HG03342 (cell line): Measurements from ENCODE around the gene CLIC5.

Experiments used
- ATAC-seq: cut with Tn5 transposase; IDR thresholded peaks from one replicate; pipeline ENCODE4 v1.9.1; 2021; ENCODE audit warnings: mild to moderate bottlenecking, moderate library complexity; ENCODE audit not compliant: unreplicated experiment

CLIC5 gene

GRCh38 chr6:45966797-45967196 is 48.9 kb downstream of the CLIC5 start:
- no peak for ATAC-seq

- no peak for ATAC-seq
Observed at GRCh38 chr6:45966340-45966739, 49.3 kb downstream of the CLIC5 start.

GRCh38 chr6:45965792-45966191 is 49.9 kb downstream of the CLIC5 start:
- ATAC-seq: no peak

DNA sequence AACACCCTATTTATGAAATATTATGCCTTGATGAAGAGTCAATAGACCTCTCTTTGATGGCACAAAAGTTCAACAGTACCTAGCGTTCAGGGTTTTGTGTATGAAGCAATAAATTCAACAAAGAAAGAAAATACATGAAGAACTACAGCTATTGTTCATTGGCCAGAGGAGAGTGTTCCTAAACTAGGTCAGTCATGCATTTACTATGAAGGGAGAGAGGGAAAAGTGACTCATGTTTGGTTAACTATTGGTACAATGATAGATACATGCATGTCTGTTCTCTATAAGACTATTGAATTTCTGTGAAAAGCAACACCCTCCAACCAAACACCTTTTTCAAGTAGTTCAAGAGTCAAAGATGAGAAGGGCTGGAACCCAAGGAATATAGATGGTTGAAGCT is 50.7 kb downstream of the CLIC5 start:
- no peak for ATAC-seq

- no peak for ATAC-seq
Observed at GRCh38 chr6:45964300-45964699, 51.4 kb downstream of the CLIC5 start.

DNA sequence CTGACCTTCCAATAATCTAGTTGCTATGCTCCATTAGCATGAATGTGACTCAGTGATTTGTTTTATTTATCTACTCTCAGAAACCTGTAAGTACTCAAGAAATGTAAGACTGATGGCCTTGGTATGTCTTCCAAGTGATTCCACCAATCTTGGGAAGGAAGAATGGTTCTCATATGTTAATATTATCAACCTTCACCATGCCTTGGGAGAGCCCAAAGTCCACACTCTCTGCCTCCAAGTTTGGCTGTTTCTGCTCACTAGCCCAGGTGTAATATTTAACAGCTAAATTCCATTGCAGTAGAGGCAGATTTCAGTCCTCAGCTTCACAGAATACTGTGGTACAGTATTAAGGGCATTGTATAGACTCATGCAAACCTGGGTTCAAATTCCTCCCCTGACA is 51.8 kb downstream of the CLIC5 start:
- no peak for ATAC-seq

- no peak for ATAC-seq
Observed at GRCh38 chr6:45961125-45961524, 54.5 kb downstream of the CLIC5 start.

DNA sequence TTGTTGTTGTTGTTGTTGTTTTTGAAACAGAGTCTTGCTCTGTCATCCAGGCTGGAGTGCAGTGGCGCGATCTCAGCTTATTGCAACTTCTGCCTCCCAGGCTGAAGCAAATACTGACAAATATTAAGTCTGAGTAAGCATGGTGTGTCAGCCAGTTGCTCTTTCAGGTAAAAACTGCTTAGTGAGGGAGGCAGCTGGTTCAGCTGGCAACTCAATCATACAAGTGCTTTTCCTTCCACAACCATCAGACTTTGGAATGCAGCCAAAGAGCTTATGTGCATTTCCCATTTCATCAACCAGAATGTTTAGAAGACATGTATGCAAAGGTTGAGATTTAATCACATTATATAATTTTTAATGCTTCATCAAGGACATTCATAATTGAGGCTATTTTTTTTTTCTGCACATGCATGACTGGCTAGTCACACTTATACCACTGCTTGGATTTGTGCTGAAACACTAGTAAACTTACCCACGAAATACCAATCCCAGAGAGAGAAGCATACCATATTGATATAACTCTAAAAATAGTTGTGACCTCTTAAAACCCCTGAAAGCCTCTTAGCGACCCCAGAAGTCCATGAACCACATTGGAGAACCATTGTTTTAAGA is 56.0 kb downstream of the CLIC5 start:
- no peak for ATAC-seq

DNA sequence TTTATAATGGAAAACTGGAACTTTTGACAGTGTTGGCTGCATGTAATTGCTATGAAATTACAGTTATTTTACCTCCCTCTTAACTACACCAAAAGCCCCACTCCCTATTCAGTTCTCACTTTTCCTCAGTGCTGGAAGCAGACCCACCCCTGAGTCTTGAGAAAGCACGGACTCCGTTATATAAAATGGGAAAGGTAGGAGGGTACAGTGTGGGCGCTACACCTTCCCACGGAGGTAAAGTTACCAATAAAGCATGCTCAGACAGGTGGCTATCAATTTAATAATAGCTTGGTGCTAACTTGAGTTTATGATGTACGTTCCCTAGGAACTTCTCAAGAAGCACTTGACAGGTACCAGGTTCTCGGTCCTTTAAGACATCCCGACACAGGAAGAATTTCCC is 59.0 kb downstream of the CLIC5 start:
- ATAC-seq: no peak

DNA sequence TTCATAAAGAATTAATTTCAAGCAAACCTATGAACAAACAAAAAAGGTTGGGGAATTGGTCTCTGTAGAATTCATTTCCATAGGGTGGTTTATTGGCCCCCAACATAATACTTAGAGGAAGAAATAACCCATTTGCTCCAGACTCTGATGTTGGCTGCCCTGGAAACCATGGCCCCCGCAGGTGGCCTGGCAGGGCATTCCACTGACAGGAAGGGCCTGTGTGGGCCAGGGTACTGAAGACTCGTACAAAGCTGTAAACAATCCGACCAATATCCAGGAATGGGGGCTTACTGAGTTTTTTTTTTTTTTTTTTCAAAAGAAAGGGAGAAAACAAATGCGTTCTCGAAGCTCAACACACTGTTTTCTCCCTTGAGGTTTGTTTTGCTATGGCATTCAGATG is 59.5 kb downstream of the CLIC5 start:
- no peak for ATAC-seq

DNA sequence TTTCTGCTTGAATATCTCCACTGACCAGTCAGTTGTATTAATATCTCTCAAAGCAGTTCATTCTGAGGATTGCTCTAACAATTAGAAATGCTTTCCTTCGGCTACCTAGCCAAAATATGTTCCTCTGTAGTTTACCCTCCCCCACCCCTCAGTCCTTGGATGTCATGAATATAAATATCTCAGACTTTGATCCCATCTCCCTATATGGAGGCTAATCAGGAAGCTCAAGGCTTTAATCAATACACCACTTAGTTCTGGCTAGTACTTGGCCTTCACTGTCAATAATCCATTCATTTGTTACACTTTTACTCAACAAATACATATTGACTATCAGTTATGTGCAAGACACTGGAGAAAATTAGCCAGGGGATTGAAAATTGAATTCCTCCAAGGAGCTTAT is 60.1 kb downstream of the CLIC5 start:
- ATAC-seq: no peak

DNA sequence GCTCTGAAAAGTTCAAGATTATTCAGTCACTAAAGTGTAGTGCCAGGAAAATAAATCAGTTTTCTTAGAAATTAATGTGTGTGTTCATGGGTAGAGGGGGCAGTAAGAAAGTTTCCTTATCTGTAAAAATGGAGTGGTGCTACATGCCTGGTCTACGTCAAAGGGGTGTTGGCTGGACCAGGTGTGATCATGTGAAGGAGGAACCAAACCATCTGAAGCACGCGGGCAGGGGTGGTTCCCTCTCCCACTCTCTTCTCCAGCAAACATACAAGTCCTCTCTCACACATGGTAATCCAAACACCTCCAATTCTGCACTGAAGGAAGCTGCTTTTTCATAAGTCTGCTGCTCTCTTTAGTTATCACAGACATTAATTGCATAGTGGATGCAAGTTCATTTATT is 63.1 kb downstream of the CLIC5 start:
- ATAC-seq: no peak

DNA sequence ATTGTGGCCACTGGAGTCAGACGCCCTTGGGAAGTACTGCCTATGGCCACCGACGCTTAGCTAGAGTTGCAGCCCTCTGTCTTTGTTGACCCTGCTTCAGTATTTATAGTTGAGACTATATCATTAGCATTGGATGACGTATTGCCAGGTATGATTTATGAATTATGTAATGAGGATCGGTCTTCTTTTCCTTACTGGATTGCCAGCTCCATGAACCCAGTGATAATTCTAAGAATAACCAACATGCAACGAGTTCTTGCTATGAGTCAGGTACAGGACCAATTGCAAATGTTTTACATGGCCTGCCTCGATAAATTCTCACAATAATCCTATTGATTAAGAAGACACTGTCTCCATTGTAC is 63.5 kb downstream of the CLIC5 start:
- no peak for ATAC-seq

DNA sequence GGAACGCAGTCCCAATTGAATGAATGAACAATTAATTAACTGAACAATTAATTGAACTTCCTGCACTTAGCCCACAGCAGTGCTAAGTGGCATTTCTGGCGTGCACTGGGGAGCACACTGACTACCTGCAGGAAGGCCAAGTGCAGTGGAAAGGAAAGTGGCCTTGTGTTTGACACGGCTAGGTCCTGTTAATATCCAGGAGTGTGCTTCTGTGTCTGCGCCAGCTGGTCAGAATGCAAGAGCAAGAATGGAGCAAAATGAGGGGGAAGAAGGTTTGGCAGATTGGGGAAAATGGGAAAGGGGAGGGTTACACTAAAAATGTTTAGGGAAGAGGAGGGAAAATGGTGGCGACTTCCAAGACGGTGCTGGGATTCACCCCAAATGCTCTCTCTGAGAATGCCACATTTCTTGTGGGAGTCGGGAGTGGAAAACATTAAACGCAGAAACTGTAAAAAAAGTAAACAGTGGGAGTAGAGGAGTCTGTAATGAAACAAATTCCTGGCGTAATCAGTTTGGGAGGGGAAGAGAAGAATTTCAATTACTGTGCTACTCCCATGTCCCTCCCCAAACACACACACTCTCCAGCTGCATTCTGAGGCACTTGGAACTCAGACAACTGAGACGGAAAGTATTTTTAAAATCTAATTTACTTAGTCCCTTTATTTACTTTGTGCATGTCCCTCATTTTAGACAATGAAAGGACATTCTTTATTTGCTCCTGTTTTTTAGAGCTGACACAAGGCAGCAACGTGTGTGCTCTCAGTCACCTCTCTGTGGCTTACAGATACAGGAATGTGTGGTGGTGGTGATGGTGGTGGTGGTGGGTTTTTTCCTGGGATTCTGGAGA is 64.1 kb downstream of the CLIC5 start:
- no peak for ATAC-seq

DNA sequence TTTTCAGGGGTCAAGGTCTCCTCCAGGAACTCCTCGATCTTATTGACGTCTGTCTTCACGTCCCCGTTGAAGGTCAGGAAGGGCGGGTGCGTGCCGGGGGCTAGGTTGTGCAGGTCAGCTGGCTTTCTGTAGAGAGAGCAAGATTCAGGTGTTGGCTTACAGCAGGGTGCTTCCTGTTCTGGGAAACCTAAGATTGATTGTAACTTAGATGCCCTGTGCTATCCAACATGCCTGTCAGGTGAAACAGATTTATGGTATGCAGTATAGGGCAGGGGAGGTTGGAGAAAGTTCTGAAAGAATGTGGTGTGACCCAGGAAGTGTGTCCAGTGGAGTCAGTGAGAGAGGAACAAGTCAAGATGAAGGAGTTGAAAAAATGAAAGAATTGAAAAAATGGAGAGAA is 66.4 kb downstream of the CLIC5 start:
- no peak for ATAC-seq

GRCh38 chr6:45947807-45948206 is 67.9 kb downstream of the CLIC5 start:
- no peak for ATAC-seq

- ATAC-seq: no peak
Observed at GRCh38 chr6:45946887-45947286, 68.8 kb downstream of the CLIC5 start.

- no peak for ATAC-seq
Observed at GRCh38 chr6:45946352-45946751, 69.3 kb downstream of the CLIC5 start.

GRCh38 chr6:45942953-45943352 is 72.7 kb downstream of the CLIC5 start:
- ATAC-seq: no peak

GRCh38 chr6:45933855-45934254 is 81.8 kb downstream of the CLIC5 start:
- ATAC-seq: no peak

GRCh38 chr6:45931232-45931631 is 84.4 kb downstream of the CLIC5 start:
- no peak for ATAC-seq

GRCh38 chr6:45930420-45931040 is 85.1 kb downstream of the CLIC5 start:
- ATAC-seq: no peak
